Stimulated activated CD8-positive, alpha-beta memory T cell treated with anti-CD3 and anti-CD28 coated beads, Interleukin-7, amount 100 ng/mL, for 24 hours (primary cell): ENCODE results near the gene ABAT.
"Not testable (repeated sequence)": the region's sequence is repeated elsewhere in the genome, so short reads cannot be mapped to it uniquely, and the experiment has no call there.

Source experiments
- DNase-seq: peaks from one replicate; pipeline ENCODE4 v3.0.0-alpha.2; 2020; ENCODE audit warnings: low read depth

The ABAT gene

DNA sequence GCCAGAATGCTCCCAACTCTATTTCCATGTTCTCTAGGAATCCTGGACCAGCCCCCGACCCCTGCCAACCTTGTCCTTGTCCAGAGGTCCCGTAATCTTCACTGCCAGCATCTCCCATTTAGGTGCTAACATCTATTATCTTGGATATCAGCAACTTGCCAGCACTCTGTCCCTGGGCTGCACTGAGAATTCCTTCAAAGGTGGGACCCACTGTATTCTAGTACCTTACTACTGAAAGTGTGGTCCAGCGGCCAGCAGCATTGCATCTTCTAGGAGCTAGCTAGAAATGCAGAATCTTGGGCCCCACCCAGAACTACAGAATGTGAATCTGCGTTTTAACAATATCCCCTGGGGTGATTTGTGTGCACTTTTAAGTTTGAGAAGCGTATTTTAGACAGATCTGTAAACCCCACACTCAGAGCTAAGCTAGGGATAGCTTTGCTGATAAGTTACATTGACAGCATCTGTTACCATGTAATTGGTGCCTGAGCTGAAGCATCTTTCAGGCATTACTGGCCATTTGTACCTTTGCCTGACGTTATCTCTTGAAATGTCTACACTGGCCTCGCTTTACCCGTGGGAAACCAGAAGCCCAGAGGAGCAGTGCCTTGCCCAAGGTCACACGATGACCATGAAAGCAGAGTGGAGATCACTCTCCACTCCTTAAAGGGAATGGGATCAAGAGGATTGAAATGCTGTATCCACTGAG is 8.3 kb downstream of the ABAT start:
- no peak for DNase-seq

DNA sequence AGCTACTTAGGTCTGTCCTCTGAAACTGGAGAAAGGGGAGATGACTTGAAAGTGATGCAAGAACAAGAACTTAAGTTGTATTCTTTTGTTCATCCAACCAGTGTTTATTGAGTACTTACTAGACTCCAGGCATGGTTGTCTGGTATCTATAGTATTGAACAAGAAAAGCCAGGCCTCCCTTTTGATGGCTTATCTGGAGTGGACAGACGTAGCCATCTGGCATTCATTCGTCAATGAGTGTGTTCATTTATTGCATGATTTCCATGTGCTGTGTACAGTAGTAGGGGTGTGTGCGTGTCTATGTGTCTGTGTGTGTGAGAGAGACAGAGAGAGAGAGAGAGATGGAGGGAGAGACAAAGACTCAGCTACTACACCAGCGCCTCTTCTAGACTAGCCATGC is 9.2 kb downstream of the ABAT start:
- no peak for DNase-seq

DNA sequence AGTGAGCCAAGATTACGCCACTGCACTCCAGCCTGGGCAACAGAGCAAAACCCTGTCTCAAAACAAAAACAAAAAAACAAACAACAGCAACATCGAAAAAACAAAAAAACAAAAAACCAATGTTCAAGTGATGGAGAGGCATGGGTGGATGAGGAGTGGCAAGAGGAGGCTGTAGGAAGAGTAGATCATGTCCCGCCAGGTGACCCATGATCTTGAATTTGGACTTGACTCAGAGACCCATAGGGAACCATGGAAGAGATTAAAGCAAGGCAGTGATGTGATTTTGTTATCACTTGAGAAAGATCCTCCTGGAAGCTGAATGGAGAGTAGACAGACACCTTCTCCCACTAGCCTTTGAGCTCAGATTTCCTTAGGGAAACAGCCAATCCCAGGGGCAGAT is 11.2 kb downstream of the ABAT start:
- DNase-seq, result no peak

DNA sequence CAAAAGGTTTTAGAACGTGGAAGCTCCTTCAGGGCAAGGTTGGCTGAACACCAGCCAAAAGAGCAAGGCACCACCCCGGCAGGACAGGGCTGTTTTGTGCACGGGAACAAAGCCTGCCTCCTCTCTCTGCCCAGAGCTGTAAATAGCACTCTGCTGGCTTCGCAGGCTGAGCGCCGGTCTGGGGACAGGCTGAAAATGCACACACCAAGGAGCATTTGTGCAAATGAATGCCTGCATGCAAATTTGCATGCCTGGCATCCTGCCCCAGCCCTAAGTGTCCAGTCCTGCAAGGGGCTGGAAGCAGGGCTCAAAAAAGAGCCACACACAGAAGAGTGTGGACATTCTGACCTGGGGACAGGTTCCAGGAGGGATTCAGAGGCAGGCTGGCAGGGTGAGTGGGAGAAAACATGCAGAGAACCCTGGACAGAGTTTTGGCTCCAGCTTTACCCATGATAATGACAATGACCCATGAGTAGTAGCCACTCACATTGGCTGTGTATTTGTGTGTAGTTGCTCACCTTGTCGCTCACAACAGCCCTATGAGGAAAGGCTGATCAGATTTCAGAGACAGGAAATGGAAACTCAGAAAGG is 11.7 kb downstream of the ABAT start:
- DNase-seq, result no peak

DNA sequence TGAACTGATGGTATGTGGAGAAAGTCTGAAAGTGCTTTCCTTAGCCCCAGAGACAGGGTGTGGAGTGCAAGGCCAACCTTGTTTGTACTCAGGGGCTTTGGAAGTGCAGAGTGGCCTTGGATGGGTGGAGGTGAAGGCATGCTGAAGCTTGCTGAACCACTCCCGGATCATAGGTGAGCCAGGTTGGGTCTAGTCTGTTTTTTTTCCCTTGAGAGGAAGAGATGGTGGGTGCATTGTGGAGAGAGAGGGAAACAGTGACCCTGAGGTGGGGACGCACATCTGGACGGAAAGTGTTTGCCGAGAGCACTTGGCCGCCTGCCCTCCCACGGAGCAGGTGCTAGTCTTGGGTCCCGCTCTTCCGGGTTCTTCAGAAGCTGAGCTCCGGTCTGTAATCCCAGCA is 12.5 kb downstream of the ABAT start:
- no peak for DNase-seq

DNA sequence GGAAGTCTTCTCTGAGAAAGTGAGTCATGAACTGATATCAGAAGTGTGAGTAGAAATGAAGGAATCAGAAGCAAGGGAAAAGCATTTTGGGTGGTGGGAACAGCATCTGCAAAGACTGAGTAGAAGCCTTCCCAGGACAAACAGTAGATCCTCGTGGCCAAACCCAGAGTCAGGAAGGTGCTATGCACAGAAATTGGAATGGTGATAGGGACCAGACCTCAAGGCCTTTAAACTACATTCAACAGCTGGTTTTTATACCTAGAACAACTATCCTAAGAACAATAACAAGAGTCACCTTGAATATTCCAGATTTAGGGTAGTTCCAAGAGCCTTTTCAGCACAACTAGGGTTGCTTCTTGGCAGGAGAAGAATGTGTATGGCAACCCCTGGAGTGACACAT is 15.3 kb downstream of the ABAT start:
- DNase-seq, result no peak

DNA sequence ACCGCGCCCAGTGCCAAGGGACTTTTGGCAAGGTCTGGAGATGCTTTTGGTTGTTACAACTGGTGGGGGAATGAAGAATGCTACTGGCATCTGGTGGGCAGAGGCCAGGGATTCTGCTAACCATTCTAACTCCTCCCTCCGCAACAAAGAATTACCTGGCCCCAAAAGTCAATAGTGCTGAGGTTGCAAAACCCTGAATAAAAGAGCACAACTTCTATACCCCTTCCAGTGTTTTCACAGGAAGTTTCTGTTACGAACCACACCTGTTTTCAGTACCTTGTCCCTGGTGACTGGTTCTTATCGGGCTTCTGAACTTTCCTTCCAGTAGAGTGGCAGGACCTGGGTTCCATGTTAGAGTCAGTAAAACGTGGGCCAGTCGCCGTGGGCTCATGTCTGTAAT is 17.3 kb downstream of the ABAT start:
- DNase-seq, result no peak

DNA sequence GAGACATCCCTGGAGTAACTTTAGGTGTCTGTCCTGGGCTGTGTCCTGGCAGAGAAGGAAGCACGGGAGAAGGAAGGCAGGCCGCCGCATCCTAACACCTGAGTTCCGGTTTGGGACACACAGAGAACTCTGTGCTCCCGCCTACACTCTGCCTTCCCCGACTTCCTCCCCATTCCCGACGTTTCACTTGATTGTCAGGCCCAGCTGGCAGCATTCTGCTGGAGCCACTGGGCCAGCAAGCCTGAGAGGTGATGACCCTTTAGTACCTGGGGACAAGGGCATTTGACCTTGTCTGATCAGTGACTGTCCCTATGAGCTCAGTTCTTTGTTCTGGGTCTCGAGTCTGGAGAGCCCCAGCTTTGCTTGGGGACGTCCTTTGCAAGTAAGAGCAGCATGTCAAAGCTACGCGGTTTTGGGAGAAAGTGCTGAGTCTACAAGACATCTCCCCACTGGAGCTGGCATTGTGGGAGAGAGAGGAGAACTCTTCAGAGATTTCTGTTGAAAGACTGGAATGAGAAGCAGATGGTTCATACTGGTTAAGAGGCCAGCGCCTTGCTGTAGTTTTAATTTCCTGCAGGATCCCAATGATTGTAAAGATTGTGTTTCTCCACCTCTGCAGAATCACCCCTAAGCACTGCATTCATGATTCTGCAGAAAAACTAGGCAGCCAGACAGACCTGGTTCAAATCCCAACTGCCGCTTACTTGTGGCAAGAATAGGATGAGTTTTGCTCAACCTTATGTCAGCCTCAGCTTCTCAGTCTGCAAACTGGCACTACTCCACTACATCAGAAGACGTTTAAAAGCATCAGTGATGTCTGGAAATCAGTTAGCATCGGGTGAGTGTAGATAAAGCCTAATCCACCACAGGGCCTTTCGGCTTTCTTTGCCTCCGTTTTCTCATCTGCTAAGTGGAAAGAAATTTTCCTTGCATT is 20.6 kb downstream of the ABAT start:
- DNase-seq, result no peak

DNA sequence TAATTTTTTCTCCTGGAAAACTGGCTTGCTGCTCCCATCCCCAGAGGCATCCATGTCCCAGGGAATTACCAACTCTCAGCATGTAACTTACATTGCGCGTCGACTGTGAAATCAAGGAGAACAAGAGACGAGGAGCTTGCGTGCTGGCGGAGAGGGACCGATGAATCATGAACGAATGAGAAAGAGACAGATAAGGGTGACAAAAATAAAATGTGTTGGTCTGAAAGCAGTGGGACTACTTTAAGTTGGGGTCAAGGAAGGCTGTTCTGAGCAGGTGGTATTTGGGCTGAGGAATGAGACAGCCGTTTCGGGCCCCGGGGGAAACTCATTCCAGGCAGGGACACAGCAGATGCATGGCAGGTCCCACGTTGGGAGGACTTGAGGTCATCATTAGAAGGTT is 22.5 kb downstream of the ABAT start:
- no peak for DNase-seq

DNA sequence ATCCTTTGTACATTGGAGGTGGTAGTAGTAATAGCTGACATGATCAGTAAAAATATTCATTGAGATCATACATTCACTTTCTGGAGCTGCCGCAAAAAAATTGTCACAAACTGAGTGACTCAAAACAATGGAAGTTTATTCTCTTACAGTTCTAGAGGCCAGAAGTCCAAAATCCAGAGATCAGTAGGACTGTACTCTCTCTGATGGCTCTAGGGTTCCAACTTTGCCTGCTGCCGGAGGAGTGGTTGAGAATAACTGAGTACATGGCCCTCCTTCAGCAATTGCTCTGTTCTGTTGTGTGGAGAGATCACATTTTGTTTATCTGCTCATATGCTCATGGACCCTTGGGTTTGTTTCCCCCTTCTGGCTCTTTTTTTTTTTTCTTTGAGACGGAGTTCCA is 23.5 kb downstream of the ABAT start:
- DNase-seq, result no peak

DNA sequence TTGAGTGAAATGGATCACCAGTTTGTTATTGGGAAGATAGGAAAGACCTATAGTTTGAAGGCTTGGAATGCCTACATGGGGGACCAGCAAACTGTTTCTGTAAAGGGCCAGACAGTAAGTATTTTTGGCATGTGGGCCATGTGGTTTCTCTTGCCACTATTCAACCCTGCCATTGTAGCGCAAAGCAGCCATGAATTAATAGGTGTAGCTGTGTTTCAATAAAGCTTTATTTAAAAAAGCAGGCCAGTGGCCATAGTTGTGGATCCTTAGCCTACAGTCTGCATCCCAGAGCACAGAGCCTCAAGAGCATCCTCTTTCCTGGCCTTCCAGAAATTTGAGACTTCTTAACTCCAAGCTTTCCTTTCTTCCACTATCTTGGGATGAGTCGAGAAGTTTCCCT is 29.3 kb downstream of the ABAT start:
- DNase-seq, result no peak

DNA sequence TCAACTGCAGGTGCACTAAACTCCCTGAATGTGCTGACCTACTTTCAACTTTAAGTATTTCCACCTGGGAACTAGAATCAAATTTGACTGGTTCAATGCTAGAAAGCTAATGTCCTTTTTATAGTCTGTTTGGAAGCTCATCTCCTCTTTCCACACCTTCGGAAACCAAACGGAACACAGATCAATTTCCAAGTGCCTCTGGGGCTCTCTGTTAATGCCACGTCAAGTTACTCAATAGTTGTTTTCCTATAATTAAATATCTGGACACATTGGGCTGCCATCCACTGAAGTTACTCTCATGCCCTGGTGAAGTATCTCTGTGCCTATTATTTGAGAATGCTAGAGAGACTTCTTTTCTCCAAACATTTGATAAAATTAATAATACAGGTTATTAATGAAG is 29.7 kb downstream of the ABAT start:
- DNase-seq, result no peak

DNA sequence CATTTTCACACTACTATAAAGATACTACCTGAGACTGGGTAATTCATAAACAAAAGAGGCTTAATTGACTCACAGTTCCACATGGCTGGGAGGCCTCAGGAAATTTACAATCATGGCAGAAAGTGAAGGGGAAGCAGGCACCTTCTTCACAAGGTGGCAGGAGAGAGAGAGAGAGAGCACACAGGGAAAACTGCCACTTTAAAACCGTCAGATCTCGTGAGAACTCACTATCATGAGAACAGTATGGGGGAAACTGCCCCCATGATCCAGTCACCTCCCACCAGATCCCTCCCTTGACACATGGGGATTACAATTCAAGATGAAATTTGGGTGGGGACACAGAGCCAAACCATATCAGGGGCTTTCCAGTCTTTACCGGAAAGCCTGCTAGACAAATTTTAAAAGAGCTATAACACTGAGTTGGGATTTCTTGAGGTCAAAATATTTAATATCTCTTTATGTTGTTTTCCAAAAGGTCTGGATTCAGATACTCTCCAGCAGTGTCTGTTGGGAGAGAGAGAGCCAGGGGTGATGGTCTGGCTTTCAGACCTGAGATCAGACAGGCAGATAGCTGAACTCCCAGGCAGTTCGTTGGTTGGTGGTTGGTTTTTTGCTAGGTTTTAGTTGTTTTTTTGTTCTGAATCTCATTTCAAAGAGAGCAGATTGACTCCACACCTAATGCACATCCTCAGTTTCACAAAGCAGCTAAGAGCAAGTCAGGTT is 30.8 kb downstream of the ABAT start:
- not testable (repeated sequence) for DNase-seq

DNA sequence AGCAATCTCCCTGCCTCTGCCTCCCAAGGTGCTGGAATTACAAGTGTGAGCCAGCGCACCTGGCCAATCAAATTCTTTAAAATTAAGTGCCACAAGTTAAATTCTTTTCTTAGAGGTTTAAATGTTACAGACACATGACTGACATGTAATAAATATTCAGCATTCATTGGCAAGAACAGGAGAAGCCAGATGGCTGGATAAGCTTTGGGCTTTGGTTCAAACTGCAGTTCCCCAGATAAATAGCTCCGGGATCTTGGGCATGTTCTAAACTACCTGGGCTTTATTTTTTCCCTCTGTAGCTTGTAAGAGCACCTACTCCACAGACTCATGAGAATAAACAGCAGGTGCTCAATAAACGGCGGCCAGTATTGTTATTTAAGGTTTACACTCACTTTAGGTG is 34.1 kb downstream of the ABAT start:
- no peak for DNase-seq

DNA sequence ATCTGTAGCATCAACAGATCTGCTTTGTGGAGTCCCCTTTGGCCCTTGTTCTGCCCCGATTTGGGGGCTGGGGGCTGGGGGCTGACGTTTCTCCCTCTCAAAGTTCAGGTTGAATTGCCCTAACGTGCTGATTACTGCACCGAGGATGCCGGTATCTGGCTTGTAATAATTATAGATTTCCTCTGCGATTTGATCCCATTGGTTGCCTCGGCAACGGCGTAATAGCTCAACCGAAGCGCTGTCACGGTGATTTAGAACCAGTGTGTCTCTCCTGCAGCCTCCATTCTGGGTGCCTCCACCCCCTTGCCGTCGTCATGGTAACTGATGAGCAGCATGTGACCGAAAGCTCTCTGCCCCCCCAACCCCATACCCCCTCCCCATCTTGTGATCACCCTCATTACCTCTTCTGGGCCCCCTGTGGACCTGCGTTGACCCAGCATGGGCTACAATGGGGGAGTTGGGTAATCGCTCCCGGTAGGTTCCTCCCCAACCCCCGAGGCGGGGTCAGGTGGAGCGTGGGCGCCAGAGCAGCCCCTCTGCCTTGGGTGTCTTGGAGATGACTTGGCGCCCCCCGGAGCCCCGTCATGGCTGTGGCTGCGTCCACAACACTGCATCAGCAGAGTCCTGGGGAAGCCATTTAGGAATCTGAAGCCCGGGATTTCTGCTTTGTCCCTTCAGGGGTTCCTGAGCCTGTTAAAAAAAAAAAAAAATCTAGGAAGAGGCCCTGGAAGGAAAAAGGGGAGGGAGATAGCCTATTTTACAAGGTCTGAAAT is 38.4 kb downstream of the ABAT start:
- no peak for DNase-seq

DNA sequence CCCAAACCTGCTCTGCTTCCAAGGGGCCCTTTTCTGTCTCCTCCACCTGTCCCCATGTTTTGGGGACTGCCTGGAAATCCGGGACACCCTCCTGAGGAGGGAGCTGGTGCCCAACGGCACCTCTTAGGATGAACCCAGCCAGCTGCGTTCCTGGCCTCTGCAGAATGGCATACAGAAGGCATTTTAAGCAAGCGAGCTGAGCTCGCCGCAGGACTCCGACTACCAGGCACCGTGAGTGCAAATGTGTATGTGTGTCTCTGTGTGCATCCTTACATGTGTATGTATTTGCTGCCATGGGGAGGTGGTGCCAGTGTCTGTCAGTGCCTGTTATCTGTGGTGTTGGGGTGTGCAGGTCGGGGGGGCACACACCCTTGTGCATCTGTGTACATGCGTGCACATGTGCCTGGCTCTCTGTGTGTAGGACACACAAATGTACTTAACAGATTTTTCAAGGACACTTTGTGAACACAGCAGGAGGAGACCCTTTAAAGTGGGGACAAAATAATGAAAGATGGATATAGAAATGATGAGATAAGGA is 39.3 kb downstream of the ABAT start:
- DNase-seq, result no peak

DNA sequence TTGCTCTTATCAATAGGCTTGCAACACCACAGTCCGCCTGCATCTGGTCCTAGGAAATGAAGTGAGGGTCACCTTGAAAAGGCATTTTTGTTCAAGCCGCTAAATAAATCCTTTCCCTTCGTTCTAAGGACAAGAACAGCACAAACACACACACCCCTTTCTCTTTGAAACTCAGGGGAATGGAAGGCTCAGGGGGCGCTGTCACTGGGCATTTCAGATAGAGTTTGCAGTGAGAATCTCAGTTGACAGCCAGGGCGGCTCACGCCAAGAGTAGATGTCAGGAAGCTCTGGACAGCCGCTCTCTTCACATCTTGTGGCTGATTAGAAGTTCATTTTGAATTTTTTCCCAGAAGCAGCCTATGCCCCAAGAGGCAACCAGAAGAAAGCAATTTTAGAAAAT is 39.8 kb downstream of the ABAT start:
- DNase-seq, result no peak

DNA sequence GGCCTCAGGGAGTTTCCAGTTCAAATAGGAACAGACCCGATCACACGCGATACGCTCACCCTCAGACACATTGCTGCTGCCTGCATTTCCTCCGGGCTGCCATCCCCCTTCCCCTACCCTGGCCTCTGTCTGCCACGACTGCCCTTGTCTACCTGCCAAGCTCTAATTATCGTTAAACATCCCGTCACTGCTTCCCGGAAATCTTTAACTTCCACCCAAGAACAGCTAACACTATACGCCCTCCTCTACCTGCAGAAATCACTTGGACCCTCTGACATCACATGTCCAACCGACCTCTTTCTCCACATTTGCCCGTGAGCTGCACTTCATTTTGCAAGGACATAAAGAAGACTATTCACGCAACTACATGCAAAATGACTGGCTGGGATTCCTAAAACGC is 40.4 kb downstream of the ABAT start:
- DNase-seq, result no peak

DNA sequence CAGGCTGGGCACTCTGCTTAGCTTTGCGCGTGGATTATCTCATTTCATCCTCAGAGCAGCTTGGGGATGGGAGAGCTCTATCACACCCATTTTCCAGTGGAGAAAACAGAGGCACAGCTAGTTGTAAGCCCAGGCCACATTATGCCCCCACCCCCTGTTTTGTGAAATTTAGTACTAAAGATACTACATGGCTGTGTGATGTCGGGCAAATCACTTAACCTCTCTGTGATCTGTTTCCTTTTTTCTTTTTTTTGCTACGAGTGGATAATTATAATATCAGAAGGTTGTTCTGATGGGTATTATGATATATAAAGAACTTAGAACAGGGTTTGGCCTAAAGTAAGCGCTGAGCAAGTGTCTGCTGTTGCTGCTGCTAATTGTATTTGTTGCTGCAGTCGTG is 41.6 kb downstream of the ABAT start:
- no peak for DNase-seq

DNA sequence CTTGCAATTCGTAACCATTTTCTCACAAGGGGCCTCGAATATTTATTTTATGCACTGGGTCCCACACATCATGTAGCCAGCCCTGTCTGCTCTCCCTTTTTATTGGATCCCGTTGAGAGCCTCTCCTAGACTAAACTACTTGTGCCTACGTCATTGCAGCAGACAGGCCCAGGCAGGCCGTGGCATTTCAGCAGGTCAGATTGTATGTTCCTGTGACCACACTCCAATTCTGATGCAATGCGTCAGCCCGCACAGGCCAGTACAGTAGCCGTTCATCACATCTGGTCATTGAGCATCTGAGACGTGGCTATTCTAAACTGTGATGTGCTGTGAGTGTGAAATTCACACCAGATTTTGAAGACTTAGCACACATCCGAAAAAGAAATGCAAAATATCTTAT is 42.2 kb downstream of the ABAT start:
- no peak for DNase-seq

DNA sequence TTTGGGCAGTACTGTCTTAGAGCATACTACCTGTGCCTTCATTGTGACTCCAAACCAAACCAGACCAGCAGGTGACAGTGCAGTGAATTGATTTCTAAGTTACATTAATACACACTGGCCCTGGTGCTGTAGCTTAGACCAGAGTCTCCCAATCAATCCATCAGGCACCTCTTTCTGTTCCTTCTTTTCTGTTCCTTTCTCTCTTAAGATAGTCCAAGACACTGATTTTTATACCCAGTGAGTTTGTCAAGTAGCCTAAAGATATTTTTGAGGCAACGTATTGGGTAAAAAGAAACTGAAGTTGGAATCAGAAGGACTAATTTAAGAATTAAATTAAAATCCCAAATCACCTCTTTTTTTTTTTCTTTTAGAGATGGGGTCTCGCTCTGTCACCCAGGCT is 43.1 kb downstream of the ABAT start:
- no peak for DNase-seq
